Amniotic epithelial cell (primary cell): ENCODE results near the gene CSF2RB.
A peak's percentile ranks its signal among the peaks of the same experiment; 100 is the strongest.

ENCODE experiments used
- DNase-seq: peaks from one replicate; pipeline ENCODE4 v3.0.0-alpha.2; 2010; ENCODE audit warnings: low read depth

Gene CSF2RB

DNA sequence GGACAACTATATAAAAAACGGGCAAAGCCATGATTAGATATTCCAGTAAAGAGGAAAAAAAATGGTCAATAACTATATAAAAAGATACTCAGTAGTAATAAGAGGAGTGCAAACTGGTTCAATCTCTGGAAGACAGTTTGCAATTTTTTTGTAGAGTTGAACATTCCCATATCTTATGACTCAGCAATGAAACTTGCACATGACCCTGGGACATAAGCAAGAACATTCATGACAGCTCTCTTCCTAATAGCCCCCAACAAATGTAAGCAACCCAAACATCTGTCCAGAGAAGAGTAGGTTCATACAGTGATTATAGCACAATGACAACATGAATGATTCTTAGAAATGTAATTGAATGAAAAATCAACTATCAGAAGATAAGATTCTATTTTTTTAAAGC is 21.8 kb upstream of the CSF2RB start:
- DNase-seq: no peak

DNA sequence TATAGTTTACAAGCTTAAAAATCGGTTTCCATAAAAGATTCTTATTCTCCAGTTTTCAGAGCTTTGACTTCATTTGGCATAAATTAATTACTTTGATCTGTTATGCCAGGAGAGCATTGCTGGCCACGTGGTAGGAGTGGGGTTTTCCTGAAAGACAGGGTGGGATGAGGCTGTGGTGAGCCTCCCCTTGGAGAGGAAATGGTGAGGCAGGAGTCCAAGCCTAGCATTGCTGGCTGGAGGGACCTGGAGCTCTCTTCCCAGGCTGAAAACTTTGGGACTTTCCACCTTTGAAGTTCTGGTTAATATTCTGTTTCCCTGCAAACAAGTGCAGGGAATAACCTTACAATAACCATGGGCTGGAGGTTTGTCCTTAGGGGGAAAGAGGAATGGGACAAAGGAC is 21.1 kb upstream of the CSF2RB start:
- DNase-seq: no peak

DNA sequence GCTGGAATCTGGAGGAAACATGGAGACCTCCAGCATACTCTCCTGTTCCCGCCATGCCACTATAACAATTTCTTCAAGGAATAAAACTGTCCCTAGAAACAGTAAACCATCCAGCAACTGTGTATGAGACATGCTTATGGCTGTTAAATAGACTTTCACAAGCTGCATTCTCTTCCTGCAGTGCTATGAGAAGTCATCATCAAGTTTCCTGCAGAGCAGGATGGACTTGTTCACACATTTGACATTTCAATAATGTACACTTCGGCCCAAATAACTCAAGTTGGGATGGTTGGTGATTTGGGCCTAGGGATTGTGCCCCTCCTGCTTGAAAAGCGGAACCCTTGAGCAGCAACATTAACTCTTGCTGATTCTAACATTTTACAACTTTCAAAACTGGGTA is 20.2 kb upstream of the CSF2RB start:
- no peak for DNase-seq

DNA sequence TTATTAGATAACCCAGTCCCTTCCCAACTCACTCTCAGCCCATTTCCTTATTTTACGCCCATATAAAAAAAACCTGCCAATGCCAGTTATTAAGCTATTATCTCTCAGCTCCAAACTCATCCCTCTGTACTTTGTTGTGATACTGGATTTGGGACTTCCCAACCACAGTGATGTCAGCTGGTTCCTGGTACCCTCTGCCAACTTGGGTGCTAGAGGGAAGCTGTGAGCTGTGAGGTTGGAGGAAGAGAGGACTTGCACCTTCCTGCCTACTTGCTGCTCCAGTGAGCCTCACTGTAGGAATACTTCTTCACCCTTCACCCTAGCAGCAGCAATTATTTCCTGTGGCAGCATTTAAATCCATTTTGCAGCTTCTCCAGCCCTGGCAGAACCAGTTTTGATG is 19.2 kb upstream of the CSF2RB start:
- no peak for DNase-seq

DNA sequence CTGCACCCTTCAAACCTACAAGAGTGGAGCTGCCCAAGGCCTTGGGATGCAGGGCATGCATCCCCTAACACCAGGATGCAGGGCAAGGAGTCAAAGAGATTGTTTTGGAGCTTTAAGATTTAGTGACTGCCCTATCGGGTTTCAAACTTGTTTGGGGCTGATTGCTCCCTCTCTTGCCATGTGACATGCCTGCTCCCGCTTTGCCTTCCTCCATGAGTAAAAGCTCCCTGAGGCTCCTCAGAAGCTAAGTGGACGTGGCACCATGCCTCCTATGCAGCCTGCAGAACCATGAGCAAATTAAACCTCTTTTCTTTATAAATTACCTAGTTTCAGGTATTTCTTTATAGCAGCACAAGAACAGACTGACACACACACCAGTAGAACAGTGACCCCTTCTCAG is 15.8 kb upstream of the CSF2RB start:
- DNase-seq: no peak

DNA sequence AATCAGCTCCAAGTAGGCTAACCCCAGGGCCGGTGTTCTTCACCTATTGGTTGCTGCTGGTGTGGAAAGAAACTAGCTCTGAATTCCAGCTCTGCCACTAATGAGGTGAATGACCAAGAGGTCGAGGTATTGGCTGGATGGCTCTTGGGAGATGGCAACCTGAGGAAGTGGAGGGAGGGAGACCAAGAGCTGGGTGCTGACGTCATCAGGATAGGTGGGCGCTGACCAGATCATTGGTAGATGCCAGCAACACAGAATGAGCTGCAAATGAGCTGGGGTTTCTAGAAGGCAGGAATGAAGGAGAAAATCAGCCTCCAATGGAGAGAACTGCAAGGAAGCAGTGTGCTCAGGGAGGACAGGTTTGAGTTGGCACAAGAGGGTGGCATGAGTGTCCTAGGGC is 14.7 kb upstream of the CSF2RB start:
- DNase-seq: no peak

DNA sequence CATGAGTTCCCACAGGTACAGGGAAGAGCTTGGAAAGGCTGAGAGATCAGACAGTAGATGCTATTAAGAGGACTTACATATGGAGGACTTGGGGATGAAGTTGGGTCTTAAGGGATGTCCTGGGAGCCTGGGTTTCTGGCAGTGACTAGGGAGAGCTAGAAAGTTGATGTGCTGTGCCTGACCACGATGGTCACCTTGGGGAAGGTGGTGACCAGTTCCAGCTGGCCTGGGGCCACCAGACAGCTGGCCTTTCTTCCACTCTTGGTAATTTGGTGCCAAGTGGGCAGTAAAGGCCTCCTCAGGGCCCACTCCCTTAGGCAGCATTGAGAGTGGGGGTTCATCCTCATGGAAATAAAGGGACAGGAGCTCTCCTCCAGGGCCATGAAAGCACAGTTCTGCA is 13.9 kb upstream of the CSF2RB start:
- no peak for DNase-seq

DNA sequence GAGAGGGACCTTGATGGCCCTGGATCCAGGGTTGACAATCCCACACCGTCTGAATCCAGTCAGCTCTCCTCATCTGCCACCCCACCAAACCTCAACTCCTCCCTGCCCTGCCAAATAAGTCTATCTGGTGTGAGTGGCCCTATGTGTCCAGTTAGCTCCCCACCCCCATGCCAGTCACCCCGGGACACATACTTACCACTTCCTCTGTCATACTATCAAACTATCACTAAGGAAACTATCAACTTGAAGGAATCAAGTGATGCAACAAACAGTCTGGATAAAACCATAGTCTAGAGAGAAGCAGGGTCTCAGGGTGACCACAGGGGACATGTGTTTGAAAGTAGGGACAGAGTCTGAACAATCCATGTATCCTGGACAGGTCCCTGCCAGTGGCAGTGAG is 13.2 kb upstream of the CSF2RB start:
- no peak for DNase-seq

DNA sequence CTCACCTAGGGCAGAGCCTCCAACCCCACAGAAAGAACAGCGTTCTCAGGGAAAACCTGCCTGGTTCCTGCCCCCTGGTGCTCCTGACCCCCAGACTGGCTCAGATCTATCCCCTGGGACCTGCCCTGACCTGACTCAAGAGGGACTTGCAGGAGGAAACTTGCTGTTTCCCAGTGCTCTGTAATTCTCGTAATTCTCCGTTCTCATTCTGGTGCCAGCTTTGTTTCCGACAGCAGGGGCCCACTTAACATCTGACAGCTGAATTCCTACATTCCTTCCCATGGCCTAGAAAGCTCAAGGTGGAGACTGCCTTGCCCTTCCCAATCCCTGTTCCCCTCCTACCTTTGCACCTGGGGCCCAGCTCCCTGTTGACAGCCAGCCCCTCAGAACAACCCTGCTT is 12.5 kb upstream of the CSF2RB start:
- no peak for DNase-seq

DNA sequence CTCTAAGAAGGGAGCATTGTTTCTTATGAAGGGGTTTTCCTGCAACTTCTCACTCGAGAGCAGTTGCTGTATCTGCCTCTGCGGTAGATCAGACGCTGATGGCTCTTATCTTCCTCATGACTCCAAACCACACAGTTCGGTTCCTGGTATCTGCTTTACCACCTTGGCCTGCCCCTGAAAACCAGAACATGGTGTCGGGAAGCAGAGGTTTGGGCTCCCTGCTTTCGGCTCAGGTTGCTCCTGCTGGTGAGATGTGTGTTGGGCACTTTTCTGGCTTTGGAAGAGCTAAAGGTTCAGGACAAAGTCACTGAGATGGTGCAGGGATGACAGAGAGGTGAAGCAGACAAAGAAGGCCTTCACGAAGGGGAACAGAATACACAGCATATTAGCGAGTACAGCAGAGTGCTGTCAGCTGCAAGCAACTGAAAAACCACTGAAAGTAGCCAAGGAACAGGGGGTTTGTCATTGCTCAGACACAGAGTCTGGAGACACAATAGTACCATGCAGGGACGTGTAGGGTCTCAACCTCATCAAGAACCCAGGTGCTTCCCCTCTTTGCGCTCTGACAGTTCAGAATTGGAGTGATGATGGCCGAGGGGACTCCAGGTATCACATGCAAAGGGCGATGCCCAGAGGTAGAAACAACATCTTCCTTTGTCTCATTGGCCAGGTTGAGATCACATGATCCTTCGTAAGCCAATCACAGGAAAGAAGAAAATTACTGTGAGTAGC is 11.9 kb upstream of the CSF2RB start:
- no peak for DNase-seq

DNA sequence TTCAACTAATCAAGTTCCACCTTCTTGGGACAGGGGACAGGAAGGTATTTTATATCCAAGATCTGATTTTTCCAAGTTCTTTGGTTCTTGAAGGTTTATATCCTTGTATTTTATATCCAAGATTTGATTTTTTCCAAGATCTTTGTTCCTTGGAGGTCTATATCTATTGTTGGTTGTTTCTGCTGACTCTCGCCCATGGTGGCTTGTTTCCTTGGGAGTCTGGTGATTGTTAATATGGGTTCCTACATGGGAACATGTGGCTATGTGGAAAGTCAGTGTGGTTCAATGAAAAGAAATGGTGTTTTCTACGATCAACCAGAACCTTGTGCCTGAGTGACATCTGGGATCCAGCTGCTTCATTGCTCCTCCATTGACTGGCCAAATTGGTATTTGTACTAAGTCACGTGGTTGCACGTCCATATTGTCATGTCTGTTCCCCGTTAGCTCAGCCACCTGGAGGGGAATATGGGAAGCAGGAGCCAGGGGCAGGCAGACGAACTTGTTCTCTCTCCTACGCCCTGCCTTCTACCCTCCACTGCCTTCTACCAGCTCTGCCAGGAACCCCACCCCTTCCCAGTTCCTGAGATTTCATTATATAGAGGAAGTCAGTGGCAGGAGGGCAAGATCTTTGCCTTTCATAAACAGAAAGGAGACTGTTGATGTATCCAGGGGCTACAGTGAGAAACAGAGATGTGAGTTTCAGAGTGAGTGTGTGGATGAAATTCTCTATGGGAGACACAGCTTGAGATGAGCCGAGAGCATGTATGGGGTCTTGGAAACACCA is 11.1 kb upstream of the CSF2RB start:
- DNase-seq: no peak

DNA sequence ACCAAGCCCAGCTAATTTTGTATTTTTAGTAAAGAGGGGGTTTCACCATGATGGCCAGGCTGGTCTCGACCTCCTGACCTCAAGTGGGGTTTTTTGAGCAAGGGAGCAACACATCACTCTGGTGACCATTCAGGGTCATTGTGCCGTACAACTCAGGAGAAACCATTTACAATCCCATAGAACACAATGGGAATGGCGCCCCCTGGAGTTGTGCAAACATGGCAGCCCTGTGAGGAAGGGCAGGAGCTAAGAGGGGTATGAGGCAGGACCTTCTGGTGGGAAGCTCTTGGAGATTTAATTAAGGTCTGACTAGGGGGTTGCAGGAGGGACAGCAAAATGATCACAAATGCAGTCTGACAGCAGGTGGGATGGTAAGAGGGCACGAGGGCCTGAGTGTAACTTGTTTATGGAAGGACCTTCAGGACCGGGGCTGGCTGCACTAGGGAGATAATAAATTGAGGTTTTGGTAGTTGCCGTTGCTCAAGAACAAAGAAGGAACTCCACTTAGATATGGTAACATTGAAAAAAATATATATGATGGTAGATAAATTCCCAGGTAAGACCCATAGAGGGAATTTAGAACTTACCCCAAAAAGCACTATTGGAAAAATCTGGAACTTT is 9.1 kb upstream of the CSF2RB start:
- no peak for DNase-seq

DNA sequence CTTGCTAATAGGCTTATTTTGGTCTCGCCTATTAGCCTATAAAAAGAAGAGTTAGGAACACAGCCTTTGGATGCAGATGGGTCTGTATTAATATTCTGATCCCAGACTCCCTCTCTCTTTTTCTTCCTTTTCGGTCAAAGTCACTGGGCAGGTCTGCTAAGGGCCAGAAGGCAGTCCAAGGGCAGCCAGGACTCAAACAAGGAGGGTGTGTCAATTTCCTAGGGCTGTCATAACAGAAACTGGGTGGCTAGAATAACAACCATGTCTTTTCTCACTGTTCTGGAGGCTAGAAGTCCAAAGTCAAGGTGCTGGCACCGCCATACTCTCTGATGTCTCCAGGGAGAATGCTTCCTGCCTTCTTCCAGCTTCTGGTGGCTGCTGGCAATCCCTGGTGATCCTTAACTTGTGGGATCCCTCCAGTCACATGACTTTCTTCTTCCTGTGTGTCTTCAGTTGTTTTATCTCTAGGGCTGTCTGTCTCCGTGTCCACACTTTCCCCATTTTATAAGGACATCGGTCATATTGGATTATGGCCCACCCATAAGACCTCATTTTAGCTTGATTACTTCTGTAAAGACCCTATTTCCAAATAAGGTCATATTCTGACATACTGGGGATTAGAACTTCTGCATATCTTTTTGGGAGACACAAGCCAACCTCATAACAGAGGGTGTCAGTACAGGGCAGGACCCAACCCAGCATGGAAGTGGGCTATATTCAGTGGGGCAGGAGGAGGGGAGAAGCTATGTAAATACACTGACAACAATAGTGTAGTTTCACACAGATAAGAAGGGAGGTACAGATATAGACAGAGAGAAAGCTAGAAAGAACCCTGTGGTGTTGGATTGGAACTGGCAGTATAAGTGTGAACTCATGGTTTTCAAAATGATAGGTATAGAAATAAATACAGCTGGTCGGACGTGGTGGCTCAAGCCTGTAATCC is 5.9 kb upstream of the CSF2RB start:
- DNase-seq: no peak

DNA sequence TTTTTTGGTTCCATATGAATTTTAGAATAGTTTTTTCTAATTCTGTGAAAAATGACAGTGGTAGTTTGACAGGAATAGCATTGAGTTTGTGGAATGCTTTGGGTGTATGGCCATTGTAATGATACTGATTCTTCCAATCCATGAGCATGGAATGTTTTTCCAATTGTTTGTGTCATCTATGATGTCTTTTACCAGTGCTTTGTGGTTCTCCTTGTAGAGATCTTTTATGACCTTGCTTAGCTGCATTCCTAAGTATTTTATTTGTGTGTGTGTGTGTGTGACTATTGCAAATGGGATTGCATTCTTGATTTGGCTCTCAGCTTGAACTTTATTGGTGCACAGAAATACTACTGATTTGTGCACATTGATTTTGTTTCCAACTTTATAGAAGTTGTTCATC is 3.0 kb upstream of the CSF2RB start:
- DNase-seq: no peak

DNA sequence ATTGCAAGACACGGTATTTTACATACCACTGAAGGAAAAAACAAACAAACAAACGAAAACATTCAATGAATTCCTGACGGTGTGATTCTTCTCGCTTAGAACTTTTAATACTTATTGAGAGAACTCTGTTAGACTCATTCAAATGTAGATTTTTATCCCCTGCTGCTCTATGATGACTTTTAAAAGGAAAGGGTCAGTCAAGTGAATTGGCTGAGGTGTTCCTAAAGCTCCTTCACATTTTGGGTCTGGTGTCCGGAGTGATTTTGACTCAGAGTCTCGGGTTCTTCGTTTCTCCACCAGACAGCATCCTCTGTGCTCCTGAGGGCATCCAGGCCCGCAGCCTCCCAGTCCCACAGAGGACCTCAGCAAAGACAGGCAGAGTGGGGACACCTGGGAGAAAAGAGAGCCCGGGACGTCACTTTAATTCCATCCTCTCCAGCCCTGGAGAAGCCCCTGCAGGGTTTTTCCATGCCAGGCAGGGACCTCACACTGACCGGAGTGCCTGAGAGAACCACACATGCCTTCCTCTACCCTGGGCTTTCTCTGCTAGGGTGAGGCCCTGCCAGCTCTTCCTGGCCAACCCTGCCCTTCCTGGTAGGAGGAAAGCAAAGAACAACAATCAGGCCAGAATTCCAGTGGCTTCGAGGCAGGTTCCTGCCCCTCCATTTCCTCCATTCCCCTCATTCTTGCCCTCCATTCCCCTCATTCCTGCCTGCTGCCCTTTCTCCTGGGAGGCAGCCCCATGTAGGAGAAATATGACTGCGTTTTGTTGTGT is 1.4 kb upstream of the CSF2RB start:
- DNase-seq: peak; percentile 46

DNA sequence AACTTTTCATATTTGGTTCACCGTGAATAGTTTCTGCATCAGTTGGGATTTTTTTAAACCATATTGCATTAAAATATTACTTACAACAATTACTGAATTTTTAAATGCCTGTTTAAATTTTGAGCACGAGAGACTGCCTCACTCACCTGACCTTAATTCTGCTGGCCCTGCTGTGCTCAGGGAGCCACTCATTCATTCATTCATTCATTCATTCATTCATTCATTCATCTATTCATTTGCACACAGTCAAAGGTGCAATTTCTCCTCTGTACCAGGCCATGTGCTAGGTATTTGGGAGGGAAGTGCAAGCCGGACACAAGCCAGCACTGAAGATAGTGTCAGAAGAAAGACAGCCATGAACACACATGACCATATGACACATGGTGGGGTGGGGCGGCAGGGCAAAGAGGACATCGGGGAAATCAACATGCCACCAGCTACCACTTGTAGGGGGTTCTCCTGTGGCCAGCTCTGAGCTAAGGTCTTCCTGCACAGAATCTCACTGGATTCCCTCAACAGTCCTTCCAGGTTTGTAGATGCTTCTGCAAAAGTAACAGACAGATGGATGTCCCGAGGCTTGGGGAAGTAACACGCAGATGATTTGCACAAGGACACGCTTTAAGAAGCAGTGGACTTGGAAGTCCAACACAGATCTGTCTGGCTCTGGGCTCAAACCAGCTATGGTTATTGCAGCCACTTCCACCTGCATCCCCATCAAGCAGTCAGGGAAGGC is 568 bp upstream of the CSF2RB start:
- DNase-seq: no peak

DNA sequence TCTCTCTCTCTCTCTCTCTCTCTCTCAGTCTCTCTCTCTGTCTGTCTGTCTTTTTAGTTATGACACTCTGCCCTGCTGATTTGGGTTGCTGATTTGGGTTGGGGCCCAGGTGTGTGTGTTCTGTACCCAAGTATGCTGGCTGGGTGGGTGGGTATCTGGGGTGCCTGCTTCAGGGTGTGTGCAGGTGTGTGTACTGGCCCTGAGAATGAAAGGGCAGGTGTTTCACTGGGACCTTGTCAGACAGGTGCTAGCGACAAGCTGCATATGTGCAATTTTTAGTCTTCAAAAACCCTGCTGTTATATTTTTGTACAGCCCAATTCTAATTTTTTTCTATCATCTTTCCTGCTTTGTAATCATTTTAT is 943 bp downstream of the CSF2RB start:
- no peak for DNase-seq

DNA sequence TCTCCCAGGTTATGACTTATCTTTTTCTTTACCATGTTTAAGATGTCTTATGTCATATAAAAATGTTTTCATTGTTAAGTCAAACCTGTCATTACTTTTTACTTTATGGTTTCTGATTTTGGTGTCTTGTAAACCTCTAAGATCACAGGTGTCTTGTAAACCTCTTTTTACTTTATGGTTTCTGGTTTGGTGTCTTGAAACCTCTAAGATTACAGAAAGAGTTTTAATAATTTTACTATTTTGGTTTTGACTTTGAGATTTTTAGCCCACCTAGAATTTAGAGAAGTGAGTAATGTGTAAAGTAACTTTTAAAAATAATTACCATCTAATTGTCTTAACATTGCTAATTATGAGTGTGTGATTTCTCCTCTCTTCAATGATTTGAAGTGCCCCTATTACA is 2.6 kb downstream of the CSF2RB start:
- no peak for DNase-seq

DNA sequence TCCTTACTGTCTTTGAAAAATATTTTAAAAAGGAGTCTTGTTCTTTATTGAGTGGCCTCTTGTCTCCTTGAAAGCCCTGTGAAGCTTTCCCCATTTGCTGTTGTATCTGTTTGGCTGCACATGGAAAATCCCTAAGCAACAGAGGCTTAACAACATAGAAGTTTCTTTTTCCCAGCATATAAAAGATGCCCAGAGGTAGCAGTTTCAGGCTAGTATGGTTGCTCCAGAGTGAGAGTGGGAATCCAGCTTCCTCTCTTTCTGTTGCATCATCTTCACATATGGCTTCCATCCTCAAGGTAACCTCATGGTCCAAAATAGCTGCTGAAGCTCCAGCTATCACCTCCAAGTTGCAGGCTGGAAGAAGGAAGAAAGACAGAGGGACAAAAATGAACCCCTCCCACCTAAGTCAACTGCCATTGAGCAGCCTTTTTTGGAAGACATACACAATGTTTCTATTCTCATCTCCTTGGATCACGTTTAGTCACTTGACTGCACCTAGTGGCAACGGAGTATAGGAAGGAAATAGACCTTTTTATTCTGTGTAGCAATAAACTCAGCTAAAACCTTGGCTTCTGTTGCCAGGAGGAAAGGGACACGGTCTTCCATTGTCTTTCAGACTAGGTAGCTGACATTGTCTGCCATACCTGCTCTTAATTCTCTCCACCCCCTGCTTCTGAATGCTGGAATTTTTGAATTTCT is 5.3 kb downstream of the CSF2RB start:
- no peak for DNase-seq
